OCI-LY3 (cell line): ENCODE data around the gene DHX8.

Experiments
- H2AFZ ChIP-seq: fragments of 200-600, 300-600 bp; shearing (Covaris generic); 2 replicates; pipeline ENCODE4 v1.6.0; 2014; ENCODE audit warnings: antibody characterized with exemption, low read depth, low read length
- H3K27ac ChIP-seq: fragments of 200-600, 300-600 bp; sonication (generic); 2 replicates; pipeline ENCODE4 v1.5.1; 2014; ENCODE audit warnings: mild to moderate bottlenecking, low read length, moderate library complexity, mixed read lengths
- H3K27me3 ChIP-seq: fragments of 200-600, 300-600 bp; sonication (generic); 2 replicates; pipeline ENCODE4 v1.6.1; 2014; ENCODE audit warnings: low read depth, low read length, mixed read lengths
- H3K36me3 ChIP-seq: fragments of 200-600, 300-600 bp; sonication (generic); replicated peaks from 2 replicates; pipeline ENCODE3; 2014; ENCODE audit warnings: low read depth, low read length, mixed read lengths
- H3K4me1 ChIP-seq: fragments of 300-600, 200-600 bp; sonication (generic); 2 replicates; pipeline ENCODE4 v1.6.1; 2014; ENCODE audit warnings: low read length, mixed read lengths
- H3K4me2 ChIP-seq: fragments of 200-600, 300-600 bp; sonication (generic); 2 replicates; pipeline ENCODE4 v1.6.1; 2014; ENCODE audit warnings: low read length, mixed read lengths
- H3K4me3 ChIP-seq: fragments of 300-600, 200-600 bp; sonication (generic); 2 replicates; pipeline ENCODE4 v1.5.1; 2014; ENCODE audit warnings: antibody characterized with exemption, mild to moderate bottlenecking, low read length, moderate library complexity
- H3K79me2 ChIP-seq: fragments of 300-600, 200-600 bp; shearing (Covaris generic); 2 replicates; pipeline ENCODE4 v1.6.1; 2014; ENCODE audit warnings: mild to moderate bottlenecking, low read length, mixed read lengths
- H3K9ac ChIP-seq: fragments of 300-600, 200-600 bp; shearing (Covaris generic); 2 replicates; pipeline ENCODE4 v1.6.0; 2014; ENCODE audit warnings: mild to moderate bottlenecking, low read length, moderate library complexity
- H3K9me3 ChIP-seq: fragments of 200-600, 300-600 bp; shearing (Covaris generic); 2 replicates; pipeline ENCODE4 v1.6.1; 2014; ENCODE audit warnings: low read length, mixed read lengths; ENCODE audit not compliant: insufficient read depth
- H4K20me1 ChIP-seq: fragments of 200-600, 300-600 bp; sonication (generic); 2 replicates; pipeline ENCODE4 v1.6.1; 2016; ENCODE audit warnings: low read length, mixed read lengths; ENCODE audit not compliant: insufficient read depth
- EZH2phosphoT487 ChIP-seq: fragments of 200-600 bp; shearing (Covaris generic); IDR thresholded peaks from 2 replicates; pipeline ENCODE4 v1.6.1; 2018; ENCODE audit warnings: antibody characterized with exemption, mixed run types, low read depth
- TF ChIP-seq, protein P1 (sequence below): fragments of 200-600, 300-600 bp; sonication (generic); IDR thresholded peaks from 2 replicates; pipeline ENCODE4 v1.5.1; 2014; ENCODE audit warnings: antibody characterized with exemption, low read length, low read depth

The DHX8 gene

DNA sequence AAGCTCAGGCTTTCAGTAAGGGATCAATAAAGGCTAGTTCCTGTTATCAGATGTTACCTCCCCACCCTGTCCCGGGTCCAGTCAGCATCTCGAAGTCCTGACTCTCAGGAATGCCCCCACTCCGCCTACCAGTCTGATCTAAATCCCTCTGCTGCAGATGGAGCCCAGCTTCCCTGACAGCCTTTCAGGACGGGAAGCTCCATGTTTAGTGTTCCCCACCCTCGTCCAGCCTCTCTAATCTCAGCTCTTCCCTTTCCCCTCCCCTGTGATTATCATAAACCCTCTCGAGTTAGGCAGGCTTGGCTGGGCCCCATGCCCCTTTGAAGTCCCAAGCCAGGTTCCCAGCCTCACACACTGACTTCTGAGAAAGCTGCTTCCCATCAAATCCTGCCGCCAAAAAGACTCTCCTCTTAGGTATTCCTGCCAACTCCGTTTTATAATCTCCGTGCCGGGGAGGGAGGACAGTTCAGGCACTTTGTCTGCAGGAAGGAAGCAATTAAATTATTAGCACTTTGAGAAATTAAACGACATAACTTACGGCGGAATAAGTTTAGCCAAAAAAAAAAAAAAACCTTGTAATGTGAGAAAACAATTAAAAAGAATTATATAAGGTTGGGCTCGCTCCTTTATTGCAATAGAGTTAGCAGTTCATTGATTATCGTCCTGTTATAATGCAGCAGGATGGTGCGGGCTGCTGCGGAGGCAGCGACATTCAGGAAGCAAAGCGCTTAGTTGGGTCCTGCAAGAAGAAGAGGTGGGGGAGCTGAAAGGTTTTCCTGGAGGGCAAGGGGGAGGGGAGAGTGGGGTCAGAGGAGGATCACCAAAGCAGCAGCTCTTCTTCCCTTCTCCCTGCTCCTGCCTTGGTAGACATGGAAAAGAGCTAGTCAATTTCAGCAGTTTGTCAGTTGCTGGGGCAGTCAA is 79.2 kb downstream of the DHX8 start:
- Histone ChIP-seq H3K27ac (no peak overlapping the region), H3K4me3 (no peak overlapping the region), H4K20me1 (no peaks in the 10 kb centered on the region), H3K4me2 (no peak overlapping the region), H3K27me3 (0 out of 2 replicates have a peak, but pooled peaks cover 6% of the 10 kb centered on the region), H2AFZ (no peak overlapping the region), H3K9me3 (no peaks in the 10 kb centered on the region), H3K36me3 (no peaks in the 10 kb centered on the region), H3K79me2 (no peaks in the 10 kb centered on the region), H3K4me1 (no peaks in the 10 kb centered on the region), H3K9ac (no peak overlapping the region)
- no peak for TF ChIP-seq EZH2phosphoT487
- TF ChIP-seq, protein P1, sequence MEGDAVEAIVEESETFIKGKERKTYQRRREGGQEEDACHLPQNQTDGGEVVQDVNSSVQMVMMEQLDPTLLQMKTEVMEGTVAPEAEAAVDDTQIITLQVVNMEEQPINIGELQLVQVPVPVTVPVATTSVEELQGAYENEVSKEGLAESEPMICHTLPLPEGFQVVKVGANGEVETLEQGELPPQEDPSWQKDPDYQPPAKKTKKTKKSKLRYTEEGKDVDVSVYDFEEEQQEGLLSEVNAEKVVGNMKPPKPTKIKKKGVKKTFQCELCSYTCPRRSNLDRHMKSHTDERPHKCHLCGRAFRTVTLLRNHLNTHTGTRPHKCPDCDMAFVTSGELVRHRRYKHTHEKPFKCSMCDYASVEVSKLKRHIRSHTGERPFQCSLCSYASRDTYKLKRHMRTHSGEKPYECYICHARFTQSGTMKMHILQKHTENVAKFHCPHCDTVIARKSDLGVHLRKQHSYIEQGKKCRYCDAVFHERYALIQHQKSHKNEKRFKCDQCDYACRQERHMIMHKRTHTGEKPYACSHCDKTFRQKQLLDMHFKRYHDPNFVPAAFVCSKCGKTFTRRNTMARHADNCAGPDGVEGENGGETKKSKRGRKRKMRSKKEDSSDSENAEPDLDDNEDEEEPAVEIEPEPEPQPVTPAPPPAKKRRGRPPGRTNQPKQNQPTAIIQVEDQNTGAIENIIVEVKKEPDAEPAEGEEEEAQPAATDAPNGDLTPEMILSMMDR = no peak

DNA sequence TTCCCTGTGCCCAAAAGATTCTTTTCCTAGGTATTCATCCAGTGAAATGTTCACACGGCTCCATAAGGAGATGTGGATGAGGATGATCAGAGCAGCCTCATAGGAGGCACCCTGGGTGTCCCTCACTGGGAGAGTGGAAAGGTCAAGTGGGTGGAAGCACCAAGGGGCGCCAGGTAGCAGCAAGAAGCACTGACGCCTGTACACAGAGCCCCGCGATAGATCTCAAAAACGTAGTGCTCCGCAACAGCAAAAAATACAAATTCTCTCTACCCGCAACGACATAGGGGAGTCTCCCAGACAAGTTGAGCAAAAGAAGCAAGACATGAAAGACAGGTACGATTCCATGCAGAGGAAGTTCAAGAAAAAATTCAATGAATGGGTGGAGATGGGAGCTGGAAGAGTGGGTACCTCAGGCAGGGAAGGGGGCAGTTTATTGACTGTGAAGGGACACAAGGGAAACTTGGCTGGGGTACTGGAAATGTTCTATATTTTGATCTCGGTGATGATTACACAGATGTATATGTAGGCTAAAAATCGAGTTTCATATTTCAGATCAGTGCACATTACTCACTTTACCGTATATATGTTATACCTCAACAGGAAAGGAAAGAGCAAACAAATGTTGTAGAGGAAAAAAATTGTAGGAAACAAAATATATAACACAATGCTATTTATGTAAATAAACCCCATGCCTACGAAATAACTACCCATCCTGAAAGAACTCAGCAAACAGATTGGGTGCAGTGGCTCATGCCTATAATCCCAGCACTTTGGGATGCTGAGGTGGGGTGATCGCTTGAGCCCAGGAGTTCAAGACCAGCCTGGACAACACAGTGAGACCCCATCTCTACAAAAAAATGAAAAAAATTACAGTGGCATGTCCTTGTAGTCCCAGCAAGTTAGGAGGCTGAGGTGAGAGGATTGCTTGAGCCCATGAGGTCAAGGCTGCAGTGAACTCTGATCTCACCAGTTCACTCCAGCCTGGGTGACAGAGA is 80.1 kb downstream of the DHX8 start:
- no peak overlapping the region for H3K9ac ChIP-seq
- no peak overlapping the region for H3K27ac ChIP-seq
- no peak overlapping the region for H3K4me2 ChIP-seq
- H3K4me1 ChIP-seq = no peaks in the 10 kb centered on the region
- H2AFZ ChIP-seq = no peak overlapping the region
- H3K9me3 ChIP-seq = no peaks in the 10 kb centered on the region
- H3K36me3 ChIP-seq = no peaks in the 10 kb centered on the region
- no peaks in the 10 kb centered on the region for H4K20me1 ChIP-seq
- H3K4me3 ChIP-seq = no peak overlapping the region
- 0 out of 2 replicates have a peak, but pooled peaks cover 6% of the 10 kb centered on the region for H3K27me3 ChIP-seq
- no peaks in the 10 kb centered on the region for H3K79me2 ChIP-seq
- TF ChIP-seq EZH2phosphoT487 = no peak
- TF ChIP-seq, protein P1 = no peak

DNA sequence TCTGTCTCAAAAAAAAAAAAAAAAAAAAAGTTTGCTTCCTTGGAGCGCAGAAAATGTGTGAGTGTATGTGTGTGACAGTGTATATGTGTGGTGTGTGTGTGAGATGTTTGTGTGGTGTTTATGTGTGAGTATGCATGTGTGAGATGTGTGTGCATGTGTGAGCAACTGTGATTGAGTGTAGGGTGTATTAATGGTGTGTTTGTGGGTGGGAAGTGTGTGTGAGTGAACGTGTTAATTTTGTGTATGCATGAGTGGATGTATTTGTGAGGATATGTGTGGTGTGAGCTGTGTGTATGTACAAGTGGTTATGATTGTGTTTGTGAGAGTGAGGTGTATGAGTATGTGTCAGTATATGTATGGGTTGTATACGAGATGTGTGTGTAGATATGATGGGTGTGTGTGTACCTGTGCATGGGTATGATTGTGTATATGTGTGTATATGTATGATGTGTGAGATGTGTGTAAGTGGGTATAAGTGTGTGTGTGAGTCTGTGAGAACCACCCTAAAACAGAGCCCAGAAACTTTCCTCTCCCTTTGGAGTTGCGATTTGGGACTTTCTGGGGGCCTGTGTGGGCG is 84.8 kb downstream of the DHX8 start:
- Histone ChIP-seq H3K9ac (no peak overlapping the region), H3K4me3 (no peak overlapping the region), H3K4me1 (no peaks in the 10 kb centered on the region), H3K4me2 (no peak overlapping the region), H3K27ac (no peak overlapping the region), H4K20me1 (no peaks in the 10 kb centered on the region), H3K79me2 (no peaks in the 10 kb centered on the region), H3K9me3 (no peaks in the 10 kb centered on the region), H3K27me3 (no peaks in the 10 kb centered on the region), H3K36me3 (no peaks in the 10 kb centered on the region), H2AFZ (no peak overlapping the region)
- TF ChIP-seq EZH2phosphoT487 = no peak
- TF ChIP-seq, protein P1 = no peak
